Left ventricle myocardium superior (tissue), 1 donor: Measurements from ENCODE around the gene RNF182. TPM values are rescaled to one million over a fixed set of nuclear protein-coding genes. Genes with fewer than 3 reads are reported as not detected.

Experiments used
- ATAC-seq: fragments of 200-7000 bp; cut with Tn5 transposase; one replicate; pipeline ENCODE4 v1.9.1; 2020; ENCODE audit warnings: mild to moderate bottlenecking, moderate library complexity
- DNase-seq: peaks from one replicate; pipeline ENCODE4 v3.0.0-alpha.2; 2020
- intact Hi-C: fragments of 100-400 bp; cut with micrococcal nuclease; formaldehyde crosslinking; loops from one replicate; pipeline ENCODE4 v1.11.0; 2022
- total RNA-seq: library from RNA; stranded (reverse); fragmentation: NEBNext Ultra II Directional; extraction: Animal tissue kit (Norgen Biotek cat#: 25700); gene quantifications from one replicate; pipeline ENCODE4 v1.2.1, GENCODE V29; 2021
- donor health status: DM: no; HTN: yes; CAD: no; lungs with severe emphysema.

RNF182 gene
- total RNA-seq, 1 donor from 2014 or later = 0.10 TPM

DNA sequence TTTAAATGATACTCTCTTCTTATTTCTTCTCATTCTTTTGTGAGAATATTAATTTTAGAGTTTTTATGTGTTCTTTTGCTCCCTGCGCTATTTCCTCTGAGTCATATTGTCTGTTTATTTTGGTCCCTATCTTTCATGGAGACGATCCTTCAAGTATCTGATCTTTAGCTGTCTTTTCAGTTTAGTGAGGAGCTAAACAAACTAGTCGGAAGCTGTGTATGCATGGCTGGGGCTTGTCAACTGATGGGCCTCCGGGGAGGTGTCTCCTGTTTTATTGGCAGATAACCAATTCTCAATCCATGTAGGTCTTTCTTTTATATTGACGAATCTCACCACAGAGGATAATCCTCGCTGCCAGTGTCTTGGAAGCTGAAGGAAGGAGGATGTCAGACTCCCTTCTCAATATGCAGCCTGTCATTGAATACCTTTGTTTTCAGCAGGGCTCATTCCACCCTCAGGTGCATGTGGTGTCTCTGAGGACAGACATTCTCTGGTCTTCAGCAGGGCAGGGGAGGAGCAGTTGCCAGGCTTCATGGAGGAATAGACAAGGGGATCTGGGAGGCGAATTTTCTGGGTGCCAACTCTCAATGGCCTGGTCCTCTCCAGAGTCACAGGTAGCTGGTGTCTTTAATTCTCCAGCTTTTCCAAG, 64.9 kb downstream of the RNF182 start:
- DNase-seq (no peak), ATAC-seq (no peak)
- intact Hi-C loops = no loop called here

GRCh38 chr6:13990796-13991195, 66.0 kb downstream of the RNF182 start:
- no peak for DNase-seq

GRCh38 chr6:13991393-13991792, 66.6 kb downstream of the RNF182 start:
- ATAC-seq = no peak
- no peak for DNase-seq
- intact Hi-C loops = no loop called here

More at GRCh38 chr6:13990796-13991195, 66.0 kb downstream of the RNF182 start:
- ATAC-seq = no peak
- intact Hi-C loops = no loop called here

DNA sequence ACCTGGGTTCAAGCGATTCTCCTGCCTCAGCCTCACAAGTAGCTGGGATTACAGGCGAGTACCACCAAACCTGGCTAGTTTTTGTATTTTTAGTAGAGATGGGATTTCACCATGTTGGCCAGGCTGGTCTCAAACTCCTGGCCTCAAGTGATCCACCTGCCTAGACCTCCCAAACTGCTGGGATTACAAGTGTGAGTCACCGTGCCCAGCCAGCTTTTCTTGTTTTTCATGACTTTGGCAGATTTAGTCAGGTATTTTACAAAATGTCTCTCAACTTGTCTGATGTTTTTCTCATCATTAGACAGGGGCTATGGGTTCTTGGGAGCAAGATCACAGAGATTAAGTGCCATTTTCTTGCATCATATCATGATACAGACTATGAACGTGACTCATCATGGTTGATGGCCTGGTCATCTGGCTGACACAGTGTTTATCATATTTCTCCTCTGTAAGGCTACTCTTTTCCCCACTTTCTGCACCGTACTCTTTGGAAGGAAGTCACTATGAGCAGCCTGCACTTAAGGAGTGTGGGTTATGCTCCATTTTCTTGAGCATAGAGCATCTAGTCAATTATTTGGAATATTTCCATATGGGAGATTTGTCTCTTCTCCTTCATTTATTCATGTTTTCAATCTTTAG, 67.8 kb downstream of the RNF182 start:
- intact Hi-C loops = no loop called here
- ATAC-seq (no peak), DNase-seq (no peak)

- DNase-seq (no peak), ATAC-seq (no peak)
- intact Hi-C loops = no loop called here
Observed at GRCh38 chr6:13993416-13993815, 68.7 kb downstream of the RNF182 start.

GRCh38 chr6:13998356-13998755, 73.6 kb downstream of the RNF182 start:
- DNase-seq = no peak
- no peak for ATAC-seq
- intact Hi-C loops = no loop called here

- intact Hi-C loops = no loop called here
- ATAC-seq (no peak), DNase-seq (no peak)
Observed at GRCh38 chr6:14000901-14001300, 76.1 kb downstream of the RNF182 start.

DNA sequence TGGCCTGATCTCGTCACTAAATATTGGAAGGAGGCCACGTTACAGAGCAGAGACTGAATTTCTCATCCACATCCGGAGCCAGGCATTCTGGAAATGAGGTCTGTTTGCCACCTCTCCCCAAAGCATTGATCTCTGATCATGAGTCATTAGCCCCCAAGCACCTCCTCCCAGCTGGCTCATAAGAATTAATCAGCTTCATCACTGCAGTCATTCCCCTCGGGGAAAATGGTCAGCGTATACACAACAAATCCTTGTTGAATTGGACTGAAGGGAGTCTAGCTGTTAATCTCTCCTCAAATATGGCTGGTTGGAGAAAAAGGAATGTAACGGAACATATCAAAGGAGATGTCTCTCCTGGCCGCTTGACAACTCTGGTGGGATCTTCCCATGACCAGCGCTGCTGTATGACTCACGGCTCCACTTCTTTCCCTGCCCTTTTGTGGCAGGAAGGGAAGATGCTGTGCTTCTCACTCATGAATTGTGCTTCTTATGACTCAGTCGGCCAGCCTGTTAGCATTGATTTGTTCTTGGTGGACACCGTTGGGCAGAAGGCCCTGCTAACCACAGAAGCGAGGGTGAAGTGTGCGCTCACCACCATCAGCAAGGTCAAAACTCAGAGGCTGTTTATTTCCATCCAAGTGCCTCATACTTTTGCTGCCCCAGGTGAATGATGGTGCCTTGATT, 76.7 kb downstream of the RNF182 start:
- DNase-seq (no peak), ATAC-seq (no peak)
- intact Hi-C loops = no loop called here

DNA sequence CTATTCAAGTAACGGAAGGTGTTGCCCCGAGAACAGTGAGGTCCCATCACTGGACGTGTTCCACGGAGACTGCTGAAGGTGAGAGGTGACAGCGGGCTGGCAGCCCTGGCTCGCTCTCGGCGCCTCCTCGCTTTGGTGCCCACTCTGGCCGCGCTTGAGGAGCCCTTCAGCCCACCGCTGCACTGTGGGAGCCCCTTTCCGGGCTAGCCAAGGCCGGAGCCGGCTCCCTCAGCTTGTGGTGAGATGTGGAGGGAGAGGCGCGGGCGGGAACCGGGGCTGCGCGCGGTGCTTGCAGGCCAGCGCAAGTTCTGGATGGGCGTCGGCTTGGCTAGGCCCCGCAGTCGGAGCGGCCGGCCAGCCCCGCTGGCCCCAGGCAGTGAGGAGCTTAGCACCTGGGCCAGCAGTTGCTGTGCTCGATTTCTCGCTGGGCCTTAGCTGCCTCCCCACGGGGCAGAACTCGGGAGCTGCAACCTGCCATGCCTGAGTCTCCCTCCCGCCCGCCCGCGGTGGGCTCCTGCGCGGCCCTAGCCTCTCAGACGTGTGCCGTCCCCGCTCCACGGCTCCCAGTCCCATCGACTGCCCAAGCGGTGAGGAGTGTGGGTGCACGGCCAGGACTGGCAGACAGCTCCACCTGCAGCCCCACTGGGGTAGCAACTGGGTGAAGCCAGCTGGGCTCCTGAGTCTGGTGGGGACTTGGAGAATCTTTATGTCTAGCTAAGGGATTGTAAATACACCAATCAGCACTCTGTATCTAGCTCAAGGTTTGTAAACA, 77.6 kb downstream of the RNF182 start:
- intact Hi-C loops = no loop called here
- ATAC-seq (no peak), DNase-seq (no peak)

DNA sequence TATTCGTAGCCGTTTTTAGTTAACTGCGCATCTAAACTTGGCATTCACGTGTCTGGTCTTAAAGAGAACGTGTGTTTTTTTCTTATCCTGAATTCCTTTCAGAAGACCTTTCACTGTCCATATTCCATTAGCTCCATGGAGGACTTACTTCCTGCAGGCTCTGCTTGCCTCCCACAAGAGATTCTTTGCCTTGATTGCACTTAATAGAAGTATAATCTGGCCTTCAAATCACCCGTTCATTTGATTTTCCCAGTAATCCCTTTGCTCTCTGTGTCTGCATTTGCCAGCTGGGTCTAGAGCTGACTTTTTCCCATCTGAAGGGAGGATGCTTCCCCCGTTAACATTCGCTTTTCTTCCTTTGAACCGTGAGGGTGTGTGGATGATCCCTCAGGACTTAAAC, 79.5 kb downstream of the RNF182 start:
- intact Hi-C loops = no loop called here
- ATAC-seq (no peak), DNase-seq (no peak)

- no peak for DNase-seq
- intact Hi-C loops = no loop called here
- no peak for ATAC-seq
Observed at GRCh38 chr6:14008809-14009208, 84.1 kb downstream of the RNF182 start.

DNA sequence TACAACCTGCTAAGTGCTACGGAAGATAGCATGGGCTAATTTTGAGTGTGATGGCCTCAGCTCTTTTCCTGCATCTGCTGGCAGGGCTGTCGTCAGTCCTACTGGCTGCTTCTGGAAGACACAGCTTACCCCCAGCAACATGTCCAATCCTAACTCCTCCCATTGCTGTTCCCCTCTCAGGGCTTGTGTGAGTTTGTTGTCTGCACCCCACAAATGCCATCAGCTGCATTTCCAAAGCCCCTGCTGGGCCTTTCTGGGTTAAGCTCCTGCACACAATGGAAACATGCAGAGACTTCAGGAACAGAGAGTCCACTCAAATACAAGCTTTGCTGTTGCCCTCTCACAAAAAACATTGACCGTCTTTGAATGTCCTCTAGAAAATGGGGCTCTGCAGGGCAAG, 84.7 kb downstream of the RNF182 start:
- intact Hi-C loops = no loop called here
- ATAC-seq = no peak
- DNase-seq = no peak

- intact Hi-C loops = no loop called here
- DNase-seq = no peak
- no peak for ATAC-seq
Observed at GRCh38 chr6:14010275-14010674, 85.5 kb downstream of the RNF182 start.

DNA sequence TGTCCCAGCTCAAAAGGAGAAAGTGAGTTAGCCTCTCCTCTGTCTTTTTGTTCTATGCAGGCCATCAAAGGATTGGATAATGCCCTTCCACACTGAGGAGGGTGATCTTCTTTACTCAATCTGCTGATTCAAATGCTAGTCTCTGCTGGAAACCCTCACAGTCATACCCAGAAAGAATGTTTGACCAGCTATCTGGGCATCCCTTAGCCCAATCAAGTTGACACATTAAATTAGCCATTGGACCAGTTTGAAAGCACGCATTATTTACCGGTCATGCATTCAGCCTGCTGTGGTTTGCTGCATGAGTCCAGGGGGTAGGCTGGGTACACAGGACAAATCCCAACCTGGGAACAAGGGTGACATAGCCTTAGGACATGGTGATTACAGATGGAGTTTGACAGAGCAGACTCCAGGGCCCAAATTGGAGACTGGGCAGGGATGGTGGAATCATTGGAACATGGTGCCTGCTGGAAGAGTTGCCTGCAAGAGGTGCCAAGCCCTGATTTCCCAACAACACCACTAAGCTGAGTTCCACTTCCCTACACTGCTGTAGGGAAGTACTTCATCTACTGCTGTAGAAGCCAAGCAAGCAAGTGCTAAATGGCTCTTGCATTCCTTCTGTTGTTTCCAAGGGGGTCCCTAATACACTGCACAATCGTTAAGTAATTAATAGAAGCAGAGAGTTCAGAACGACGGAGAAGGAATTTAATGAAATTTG, 87.7 kb downstream of the RNF182 start:
- ATAC-seq = no peak
- intact Hi-C loops = no loop called here
- DNase-seq = no peak

GRCh38 chr6:14015964-14016363, 91.2 kb downstream of the RNF182 start:
- intact Hi-C loops = no loop called here
- ATAC-seq (no peak), DNase-seq (no peak)

DNA sequence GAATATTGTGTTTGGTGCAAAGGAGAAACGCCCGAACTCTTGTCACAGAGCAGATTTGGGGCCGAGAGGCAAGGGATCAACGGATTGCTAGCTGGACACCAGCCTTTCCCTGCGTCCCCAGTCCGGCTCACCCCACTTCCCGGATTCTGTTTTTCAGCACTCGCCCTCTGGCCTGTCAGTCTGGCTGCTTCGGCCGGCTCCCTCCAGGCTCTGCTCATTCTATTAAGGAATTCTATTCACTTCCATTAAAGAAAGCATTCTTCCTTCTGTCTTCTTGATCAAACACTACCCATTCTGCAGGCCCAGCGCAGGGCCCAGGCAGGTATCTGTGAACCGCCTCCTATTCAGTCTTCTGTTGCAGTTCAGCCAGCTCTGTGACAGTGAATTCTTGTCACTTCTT, 91.7 kb downstream of the RNF182 start:
- intact Hi-C loops = no loop called here
- ATAC-seq (no peak), DNase-seq (no peak)

GRCh38 chr6:14016935-14017625, 92.3 kb downstream of the RNF182 start:
- ATAC-seq = no peak
- intact Hi-C loops = no loop called here

DNA sequence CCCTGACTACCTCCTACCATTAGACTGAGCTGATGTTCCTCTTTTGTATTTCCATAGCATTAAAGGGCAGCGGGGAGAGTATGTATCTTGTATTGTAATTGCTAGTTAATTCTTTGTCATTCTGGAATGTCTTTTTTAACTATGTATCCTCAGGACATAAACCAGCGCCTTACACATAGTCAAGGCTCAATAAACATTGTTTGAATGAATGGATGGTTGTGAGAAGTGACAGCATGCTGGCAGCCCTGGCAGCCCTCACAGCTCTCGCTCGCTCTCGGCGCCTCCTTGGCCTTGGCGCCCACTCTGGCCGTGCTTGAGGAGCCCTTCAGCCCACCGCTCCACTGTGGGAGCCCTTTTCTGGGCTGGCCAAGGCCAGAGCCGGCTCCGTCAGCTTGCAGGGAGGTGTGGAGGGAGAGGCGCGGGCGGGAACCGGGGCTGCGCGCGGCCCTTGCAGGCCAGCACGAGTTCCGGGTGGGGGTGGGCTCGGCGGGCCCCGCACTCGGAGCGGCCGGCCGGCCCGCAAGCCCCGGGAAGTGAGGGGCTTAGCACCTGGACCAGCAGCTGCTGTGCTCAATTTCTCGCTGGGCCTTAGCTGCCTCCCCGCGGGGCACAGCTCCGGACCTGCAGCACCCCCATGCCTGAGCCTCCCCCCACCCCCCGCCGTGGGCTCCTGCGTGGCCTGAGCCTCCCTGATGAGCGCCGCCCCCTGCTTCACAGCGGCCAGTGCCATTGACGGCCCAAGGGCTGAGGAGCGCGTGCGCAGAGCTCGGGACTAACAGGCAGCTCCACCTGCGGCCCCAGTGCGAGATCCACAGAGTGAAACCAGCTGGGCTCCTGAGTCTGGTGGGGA, 93.1 kb downstream of the RNF182 start:
- intact Hi-C loops = no loop called here
- ATAC-seq (no peak), DNase-seq (no peak)

More at GRCh38 chr6:14016935-14017625, 92.3 kb downstream of the RNF182 start:
- no peak for DNase-seq
